GM21367 (cell line): ENCODE results near the gene WSCD2.

Experiments
- ATAC-seq: cut with Tn5 transposase; IDR thresholded peaks from one replicate; pipeline ENCODE4 v1.9.1; 2021; ENCODE audit not compliant: unreplicated experiment

Gene WSCD2

DNA sequence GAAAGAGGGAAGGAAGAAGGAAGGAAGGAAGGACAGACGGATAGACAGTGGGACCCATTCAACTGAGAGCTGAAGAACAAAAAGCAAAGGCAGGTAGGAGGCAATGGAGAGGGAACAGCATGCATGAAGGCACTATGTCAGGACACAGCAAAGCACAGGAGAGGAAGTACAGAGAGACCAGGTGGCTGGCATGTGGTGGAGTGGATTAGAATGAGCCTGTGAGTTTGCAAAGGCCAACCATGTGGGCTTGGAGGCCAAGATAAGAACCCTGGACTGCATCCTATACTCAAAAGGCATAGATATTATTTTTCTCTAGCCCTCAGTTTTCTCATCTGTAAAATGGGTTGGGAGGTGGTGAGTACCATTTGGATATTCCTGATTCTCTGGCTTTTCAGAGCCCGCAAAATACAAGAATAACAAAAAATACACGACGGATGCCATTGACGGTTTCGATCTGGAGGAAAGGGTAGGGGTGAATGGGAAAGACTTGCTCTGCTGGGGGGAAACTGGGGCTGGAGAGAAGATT is 102.9 kb downstream of the WSCD2 start:
- ATAC-seq = no peak

DNA sequence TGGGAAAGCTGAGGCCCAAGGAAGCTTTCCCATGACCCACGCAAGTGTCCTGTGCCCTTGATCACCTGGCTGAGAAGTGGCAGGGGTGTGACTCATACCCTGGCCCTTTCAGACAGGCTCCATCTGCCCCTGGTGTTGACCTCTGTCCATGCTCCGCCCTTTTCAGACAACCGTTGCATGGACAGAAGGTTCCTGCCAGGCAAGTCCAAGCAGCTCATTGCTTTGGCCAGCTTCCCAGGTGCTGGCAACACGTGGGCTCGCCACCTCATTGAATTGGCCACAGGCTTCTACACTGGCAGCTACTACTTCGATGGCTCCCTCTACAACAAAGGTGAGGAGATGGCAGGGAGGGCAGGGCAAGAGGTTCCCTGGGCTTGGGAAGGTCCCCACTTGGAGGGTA is 103.5 kb downstream of the WSCD2 start:
- ATAC-seq = no peak

DNA sequence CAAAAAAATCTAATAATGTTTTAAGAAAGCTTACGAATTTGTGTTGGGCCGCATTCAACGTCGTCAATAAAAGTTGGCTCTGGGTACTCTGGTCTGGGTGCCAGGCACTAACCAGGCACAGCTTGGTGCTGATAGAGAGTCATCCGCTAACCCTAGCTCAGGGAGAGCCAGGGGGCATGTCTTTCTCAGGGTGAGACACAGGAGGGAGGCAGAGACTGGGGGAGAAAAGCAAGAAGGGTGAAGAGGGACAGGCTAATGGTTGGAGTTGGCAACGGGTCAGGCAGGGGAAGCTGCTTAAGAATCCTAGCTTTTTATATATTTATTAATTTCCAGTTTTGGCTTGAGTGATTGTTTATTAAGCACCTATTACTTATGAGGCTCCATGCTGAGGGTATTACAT is 105.1 kb downstream of the WSCD2 start:
- no peak for ATAC-seq

DNA sequence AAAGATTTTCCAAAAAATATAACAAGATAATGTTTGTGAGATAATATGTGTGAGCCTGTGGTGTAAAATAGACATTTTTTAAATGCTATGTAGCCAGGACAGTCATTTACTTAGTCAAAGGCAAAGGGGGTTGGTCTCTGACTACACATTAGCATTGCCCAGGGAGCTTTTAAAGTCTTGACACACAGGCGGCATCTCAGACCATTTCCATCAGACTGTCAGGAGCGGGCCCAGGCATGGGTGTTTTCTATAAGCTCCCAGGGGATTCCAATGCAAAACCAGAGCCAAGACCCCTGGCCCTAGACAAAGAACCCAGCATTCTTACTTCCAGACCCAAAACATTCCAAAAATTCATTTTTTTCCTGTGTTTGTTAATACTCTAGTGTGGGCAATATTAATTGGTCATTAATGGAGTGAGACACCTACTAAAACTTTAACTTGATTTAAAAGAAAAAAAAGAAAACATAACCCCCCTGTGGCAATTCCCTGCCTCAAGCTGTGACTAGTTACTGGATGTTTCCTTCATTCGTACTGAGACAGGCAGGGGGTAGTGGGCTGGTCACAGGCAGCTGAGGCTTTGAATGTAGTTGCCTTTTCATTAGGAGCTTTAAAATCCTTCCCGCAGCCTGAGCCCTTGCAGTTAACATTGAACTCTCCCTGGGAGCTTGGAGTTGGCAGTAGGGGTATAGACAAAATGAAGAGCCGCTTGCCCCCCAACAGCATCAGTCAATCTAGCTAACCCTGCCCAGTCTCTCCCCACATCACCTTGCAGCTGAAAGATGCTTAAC is 106.3 kb downstream of the WSCD2 start:
- no peak for ATAC-seq

DNA sequence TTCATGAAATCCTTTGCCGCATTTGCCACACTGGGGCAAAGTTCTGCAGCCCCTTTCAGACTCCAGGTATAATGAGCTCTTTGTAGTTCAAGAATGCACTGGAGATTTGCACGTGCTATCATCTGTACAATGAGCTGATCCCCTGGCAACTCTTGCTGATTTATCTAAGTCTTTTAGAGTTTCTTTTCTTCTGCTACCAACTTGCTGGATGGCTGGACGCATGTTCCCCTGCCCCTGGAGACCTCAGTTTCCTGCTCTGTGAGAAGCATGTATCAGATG is 106.8 kb downstream of the WSCD2 start:
- ATAC-seq = no peak

DNA sequence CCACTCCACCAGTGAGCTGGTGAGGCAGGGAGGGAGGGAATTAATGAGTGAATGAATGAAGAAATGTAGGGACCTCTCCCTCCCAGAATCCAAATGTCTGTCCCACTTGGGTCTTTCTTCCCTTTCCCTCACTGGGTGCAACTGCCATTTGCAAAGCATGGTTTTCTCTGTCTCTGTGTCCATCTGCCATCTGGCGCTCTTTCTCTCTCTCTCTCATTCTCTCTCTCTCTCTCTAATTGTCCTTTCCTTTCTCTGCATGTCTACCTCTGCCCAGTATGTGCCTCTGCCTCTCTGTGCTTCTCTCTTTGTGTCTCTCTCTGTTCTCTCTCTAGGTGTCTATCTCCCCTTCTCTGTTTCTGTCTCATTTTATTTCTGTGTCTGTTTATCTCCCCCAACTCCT is 107.3 kb downstream of the WSCD2 start:
- no peak for ATAC-seq

DNA sequence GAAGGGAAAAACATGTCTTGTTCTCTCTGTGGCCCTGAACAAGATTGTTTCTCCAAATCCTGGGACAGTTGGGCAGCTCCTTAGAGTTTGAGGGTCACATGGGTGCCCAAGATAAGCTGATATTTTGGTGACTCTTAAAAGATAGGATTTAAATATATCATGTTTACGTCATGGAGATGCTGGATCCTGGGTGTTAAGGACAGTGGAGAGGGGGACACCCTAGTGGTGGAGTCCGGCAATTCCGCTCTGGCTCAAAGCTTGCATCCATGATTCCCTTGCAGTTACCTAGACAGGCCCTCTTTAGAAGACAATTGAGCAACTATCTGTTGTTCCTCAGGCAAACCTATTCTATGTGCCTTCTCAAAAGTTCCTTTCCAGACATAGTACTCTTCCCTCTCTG is 108.2 kb downstream of the WSCD2 start:
- ATAC-seq = no peak

DNA sequence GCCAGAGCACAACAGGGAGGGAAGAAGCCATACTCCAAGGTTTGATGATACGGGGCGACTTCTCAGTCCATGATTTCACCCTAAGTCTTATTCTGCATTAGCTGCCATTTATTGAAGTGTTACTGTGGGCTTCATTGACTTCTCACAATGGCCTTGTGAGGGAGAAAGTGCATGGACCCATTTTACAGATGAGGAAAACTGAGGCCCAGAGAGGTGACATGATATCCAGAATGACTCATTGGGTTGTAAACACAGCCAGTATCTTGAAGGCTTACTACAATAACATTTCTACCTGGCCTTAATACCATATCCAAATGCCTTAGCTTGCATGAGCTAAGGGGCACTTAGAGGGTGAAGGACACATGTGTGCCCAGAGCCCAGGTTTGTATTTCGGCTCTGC is 109.4 kb downstream of the WSCD2 start:
- no peak for ATAC-seq

DNA sequence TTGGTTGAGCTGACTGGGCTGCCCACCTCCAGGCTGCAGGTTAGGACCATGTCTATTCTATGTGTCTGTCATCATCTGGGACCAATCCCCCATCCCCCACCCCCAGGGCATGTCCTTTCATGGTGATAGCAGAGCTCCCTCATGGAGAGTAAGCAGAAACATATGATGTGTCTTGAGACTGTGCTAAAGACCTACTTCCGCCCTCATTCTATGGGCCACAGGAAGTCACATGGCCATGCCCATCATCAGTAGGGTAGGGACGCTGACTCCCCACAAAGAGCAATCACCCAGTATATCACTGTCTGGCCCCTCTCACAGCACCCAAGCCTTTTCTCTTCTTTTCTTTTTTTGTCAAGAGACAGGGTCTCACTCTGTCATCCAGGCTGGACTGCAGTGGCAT is 110.3 kb downstream of the WSCD2 start:
- no peak for ATAC-seq

DNA sequence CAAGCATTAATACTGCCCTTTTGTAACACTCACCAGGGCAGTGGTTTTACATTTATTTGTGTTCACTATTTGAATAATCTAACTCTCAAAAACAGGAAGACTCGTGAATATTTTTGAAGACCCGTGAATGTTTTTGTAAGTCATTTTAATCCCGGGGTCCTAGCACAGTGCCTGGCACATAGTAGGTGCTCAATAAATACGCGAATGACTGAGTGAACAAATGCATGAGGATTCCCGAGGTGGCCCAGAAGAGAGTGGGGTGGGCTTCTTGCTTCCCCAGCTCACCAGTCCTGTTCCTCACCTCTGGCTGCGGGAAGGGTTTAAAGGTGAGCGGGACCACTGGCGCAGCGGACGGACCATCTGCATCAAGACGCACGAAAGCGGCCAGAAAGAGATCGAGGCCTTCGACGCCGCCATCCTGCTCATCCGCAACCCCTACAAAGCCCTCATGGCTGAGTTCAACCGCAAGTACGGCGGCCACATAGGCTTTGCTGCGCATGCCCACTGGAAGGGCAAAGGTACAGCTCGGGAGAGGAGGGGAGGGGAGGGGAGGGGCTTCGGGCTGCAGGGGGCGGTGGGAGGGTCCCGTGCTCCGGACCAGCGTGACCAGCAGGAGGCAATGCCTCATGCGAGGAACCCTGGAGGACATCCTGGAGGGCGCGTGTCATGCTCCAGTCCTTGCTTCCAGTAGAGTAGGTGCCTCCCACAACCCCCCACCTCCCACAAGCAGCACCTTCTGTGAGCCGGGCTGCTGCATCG is 111.1 kb downstream of the WSCD2 start:
- ATAC-seq = no peak

DNA sequence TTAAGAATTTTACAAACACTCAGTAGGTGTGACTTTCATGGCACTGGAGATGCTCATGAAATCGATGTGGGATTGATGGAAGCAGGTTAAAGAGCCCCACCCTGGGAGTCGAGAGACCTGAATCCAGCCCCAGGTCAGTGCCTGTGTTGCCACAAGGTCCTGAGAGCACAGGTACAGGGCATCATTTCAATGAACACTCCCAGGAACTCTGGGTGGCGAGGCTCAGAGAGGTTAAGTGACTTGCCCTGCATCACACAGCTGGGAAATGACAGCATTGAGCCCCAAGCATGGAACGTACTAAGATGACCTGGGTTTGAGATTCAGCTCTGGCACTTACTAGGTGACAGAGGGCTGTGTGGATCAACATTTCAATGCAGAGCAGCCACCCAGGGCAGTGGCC is 111.8 kb downstream of the WSCD2 start:
- no peak for ATAC-seq

DNA sequence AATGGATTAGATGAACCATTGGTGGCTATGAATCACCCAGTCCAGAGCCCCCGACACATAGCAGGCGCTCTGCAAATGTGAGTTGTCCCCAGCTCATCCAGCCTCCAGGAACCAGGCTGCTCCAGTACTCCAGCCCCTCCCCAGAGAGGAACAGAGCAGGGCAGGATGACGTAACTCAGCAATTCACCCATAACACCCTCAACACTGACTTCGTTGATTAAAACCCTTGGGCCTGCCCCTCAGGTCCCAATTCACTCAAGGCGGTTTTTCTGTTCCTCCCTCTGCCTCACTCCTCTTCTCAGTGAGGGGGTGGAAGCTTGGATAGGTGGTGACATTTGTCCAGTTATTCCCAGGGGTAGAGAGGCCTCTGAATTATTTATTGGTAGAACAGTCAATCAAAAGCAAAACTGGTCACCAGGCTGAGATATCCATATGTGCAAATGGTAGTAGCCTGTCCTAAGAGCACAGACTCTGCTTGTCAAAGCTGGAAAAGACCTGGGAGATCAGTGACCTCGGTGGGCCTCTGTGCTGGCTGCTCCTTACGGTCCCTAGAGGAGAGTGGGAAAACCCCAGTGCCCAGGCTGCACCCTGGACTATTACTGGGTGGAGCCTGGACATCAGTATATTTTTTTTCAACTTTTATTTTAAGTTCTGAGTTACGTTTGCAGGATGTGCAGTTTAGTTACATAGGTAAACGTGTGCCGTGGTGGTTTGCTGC is 113.1 kb downstream of the WSCD2 start:
- no peak for ATAC-seq

DNA sequence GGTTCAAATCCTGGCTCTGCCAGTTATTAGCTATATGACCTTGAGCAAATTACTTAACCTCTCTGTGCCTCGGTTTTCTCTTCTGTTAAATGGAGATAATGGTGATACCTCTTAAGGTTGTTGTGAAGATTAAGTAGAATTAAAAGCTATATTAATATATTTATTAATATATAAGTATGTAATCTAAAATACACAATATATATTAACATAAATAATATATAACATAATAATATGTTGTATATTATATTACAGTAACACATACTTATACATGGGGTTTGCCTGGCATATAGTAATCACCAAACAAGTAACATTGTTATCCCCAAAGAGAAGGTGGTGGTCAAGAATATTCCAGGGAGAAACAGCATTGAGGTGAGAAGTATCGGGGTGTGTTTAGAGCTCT is 118.0 kb downstream of the WSCD2 start:
- no peak for ATAC-seq

DNA sequence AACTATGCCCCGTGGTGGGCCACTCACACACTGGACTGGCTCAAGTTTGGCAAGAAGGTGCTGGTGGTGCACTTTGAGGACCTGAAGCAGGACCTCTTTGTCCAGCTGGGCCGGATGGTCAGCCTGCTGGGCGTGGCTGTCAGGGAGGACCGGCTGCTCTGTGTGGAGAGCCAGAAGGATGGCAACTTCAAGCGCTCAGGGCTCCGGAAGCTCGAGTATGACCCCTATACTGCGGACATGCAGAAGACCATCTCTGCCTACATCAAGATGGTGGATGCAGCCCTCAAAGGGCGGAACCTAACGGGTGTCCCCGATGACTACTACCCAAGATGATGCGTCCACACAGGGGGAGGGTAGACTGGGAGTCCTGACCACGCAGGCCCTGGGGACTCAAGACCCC is 118.9 kb downstream of the WSCD2 start:
- ATAC-seq = no peak

DNA sequence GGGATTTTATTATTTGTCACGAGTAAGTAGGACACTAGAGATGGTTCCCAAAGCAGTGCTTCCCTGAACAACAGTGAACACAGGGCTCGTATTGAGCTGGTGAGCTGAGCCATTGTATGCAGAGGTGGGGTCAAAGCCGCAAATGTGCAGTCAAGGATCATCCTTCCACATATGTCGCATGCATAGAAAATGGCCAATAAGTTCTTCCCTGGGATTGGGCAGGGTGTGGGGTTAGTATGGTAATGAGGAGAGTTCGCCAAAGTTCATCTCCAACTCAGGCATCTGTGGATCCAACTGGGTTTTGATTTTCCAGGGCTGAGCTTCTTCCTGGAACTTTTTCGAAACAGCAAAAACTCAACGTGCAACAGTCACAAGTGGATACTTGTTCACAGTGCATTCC is 123.4 kb downstream of the WSCD2 start:
- no peak for ATAC-seq

DNA sequence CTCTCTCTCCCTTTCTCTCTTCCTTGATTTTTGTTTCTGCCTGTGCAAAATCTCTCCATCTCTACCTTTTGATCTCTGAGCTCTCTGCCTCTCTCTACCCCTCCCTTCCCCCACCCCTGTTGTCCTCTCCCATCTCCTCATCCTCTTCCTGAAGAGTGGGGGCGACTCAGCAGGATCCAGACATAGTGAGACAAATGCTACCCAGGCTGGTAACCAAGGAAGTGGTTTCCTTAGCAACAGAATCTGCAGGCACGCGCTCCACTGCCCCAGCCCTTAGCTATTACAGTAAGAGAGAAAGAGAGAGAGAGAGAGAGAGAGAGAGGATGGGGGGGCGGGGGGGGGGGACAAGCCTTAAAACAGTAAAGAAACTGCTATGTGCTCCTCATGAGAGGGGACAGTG is 124.5 kb downstream of the WSCD2 start:
- no peak for ATAC-seq

DNA sequence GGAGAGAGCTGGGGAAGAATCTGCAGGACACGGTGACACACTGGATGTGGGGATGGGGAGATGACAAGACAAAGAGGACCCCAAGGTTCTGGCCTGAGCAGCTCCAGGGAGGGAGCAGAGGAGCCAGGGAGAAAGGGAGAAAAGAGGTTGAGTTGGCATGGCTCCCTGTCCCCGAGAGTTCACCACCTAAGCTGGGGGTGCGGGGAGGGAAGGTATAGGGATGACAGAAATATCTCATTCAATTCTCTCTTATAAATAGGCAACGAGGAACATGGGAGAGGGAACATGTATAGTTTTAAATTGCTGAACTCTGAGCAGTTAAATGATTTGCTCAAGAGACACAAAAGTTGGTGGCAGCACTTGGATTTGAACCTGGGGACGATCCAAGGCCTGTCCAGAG is 124.9 kb downstream of the WSCD2 start:
- ATAC-seq = no peak

DNA sequence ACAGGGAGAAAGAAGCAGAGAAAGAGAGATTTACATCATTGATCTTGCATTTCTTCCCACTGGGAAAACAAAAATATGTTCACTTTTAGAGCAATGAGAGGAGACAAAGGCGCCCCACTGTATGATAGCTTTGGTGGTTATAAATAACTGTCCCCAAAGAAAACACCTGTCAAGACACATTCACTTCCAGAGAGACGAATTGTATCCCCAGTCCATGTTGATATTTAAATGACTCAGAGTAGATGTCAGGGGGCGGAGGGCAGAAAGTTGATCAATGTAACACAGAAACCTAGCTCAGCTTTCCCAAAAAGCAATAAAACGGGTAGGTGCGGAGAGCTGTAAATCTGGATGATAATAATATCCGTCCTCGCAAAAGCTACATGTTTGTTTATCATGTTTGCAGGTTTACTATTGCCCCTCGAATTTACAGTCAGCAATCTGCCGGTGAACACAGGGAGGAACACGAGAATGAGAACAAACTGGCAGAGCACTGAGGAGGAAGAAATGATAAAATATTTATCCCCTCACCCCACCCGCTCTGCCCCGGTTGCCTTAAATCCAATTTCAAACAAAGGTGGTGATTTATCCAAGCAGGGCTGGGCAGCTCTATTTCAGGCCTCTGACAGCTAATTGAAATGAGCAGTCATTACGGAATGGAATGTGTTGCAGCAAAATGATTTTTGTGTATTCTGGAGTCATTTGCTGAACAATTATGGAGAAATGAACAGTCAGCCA is 125.6 kb downstream of the WSCD2 start:
- ATAC-seq = no peak

DNA sequence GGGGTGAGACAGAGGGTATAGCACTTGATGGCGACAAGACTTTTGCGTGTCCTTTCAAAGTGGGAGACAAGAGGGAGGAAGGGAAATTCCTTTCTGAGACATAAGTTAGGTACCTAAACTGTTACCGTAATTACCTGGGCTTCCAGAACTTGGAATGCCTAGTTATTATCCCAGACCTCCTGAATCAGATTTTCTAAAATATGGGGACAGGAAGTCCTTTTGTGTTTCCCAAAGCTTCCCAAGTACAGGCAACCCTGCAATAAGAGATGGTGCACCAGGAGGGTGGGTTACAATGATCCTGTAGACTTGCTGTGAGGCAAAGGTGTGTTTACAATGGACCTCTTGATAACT is 126.1 kb downstream of the WSCD2 start:
- ATAC-seq = no peak

DNA sequence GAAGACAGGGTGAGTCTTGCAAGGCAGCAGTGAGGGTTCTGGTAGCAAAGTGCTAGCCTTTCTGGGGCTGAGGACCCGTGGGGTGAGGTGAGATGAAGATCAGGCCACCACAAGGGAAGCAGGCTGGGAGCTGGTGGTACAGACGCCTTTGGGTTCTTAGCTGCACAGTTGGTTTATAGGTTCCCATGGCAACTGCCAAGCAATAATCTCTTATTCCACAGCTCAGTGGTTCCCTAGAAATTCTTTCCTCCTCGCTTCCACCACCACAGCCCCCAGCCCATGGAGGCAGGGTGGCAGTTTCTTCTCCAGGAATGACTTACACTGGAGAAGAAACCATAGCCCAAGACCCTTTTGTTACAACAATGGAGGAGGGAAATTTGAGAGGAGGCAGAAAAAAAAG is 127.9 kb downstream of the WSCD2 start:
- ATAC-seq = no peak

DNA sequence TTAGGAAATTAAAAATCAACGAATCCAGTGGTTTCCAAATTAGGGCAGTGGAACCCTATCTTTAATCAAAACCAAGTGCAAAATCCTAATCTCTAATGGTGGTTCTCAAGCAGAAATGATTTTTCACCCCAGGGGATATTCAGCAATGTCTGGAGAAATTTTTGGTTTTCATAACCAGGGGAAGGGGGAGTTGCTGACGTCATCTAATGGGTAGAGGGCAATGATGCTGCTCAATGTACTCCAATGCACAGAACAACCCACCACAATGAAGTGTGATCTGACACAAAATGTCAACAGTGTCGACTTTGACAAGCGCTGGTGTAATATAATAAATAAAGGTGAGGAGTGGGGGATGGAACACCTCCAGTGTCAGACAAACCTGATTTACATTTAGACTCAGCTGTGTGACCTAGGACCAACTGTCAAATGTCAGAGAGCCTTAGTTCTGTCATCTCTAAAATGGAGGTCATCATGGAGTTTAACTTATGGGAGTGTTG is 128.6 kb downstream of the WSCD2 start:
- no peak for ATAC-seq
